HepG2 (cell line): ENCODE measurements around the gene TXNRD2. TPM values are rescaled to one million over a fixed set of nuclear protein-coding genes. Genes with fewer than 3 reads are reported as not detected.

Experiments
- ATAC-seq: fragments of 200-7000 bp; cut with Tn5 transposase; 3 replicates; pipeline ENCODE4 v1.9.1; 2020; ENCODE audit warnings: mild to moderate bottlenecking, moderate library complexity
- BruUV-seq: library from RNA; stranded (reverse); fragments of 400-500 nt; replicated peaks from 2 replicates; lab custom pipeline; 2021; lab: Mats Ljungman, UMichigan
- CTCF ChIA-PET: fragments of 300-600 bp; formaldehyde crosslinking; extraction: SDS; loops from one replicate; lab custom pipeline; 2021; ENCODE audit warnings: low total read pairs, inconsistent platforms, low intra/inter-chr PET ratio; lab: Yijun Ruan, JAX
- POLR2A ChIA-PET: fragments of 350-600 bp; sonication (Branson Sonifier 250); formaldehyde crosslinking; loops from one replicate; lab custom pipeline; 2020; ENCODE audit warnings: antibody characterized with exemption, inconsistent platforms; lab: Yijun Ruan, JAX
- DNase-seq: peaks from one replicate; pipeline ENCODE4 v3.0.0-alpha.2; 2015; ENCODE audit warnings: low spot score
- FAIRE-seq: peaks from 3 replicates; lab custom pipeline; 2011; peaks lifted over from hg19 to GRCh38; lab: Jason Lieb, UNC
- H2AFZ ChIP-seq: one replicate; pipeline ENCODE4 v1.6.1; 2011; ENCODE audit warnings: low read length, inconsistent platforms
- H3K27ac ChIP-seq: fragments of 300-600 bp; 3 replicates; pipeline ENCODE4 v1.8.0; 2011; ENCODE audit warnings: mixed run types, mild to moderate bottlenecking, mixed read lengths, low read length, inconsistent platforms; ENCODE audit not compliant: insufficient read depth; ENCODE audit errors: extremely low read length
- H3K27me3 ChIP-seq, 2 experiments: fragments of 200-600 bp in 1 of 2; 2 replicates in 1 of 2; 3 replicates in 1 of 2; pipeline versions ENCODE4 v1.6.0 to v1.8.0; 2011; ENCODE audit warnings: low read length in 2 of 2, mild to moderate bottlenecking in 2 of 2, moderate library complexity in 2 of 2, inconsistent platforms in 1 of 2; ENCODE audit not compliant: insufficient read depth in 2 of 2, control insufficient read depth in 1 of 2
- H3K36me3 ChIP-seq, 2 experiments: fragments of 200-600 bp in 1 of 2; replicated peaks in 1 of 2; 2 replicates in 1 of 2; 3 replicates in 1 of 2; pipeline versions ENCODE4 v1.5.1 to v1.8.0; 2011; ENCODE audit warnings: low read length in 2 of 2, inconsistent platforms in 1 of 2; ENCODE audit not compliant: insufficient read depth in 2 of 2, control insufficient read depth in 1 of 2
- H3K4me1 ChIP-seq: 2 replicates; pipeline ENCODE4 v1.5.1; 2012; ENCODE audit warnings: low read length, inconsistent platforms; ENCODE audit not compliant: insufficient read depth
- H3K4me2 ChIP-seq: 2 replicates; pipeline ENCODE4 v1.6.0; 2011; ENCODE audit warnings: low read depth, low read length, inconsistent platforms
- H3K4me3 ChIP-seq, 3 experiments: fragments of 200-600 bp in 1 of 3; sonication (generic), shearing (Covaris generic) in 1 of 3; replicated peaks in 1 of 3; 2 replicates each; pipeline ENCODE4 v1.5.1; 2011 to 2016; ENCODE audit warnings: low read length in 3 of 3, inconsistent platforms in 2 of 3, low read depth in 2 of 3, mild to moderate bottlenecking in 2 of 3, control low read depth in 1 of 3, mixed read lengths in 1 of 3; ENCODE audit not compliant: insufficient read depth in 1 of 3
- H3K79me2 ChIP-seq: one replicate; pipeline ENCODE4 v1.6.1; 2011; ENCODE audit warnings: low read length, inconsistent platforms; ENCODE audit not compliant: insufficient read depth
- H3K9ac ChIP-seq: 2 replicates; pipeline ENCODE4 v1.6.0; 2011; ENCODE audit warnings: mild to moderate bottlenecking, low read depth, low read length, inconsistent platforms; ENCODE audit not compliant: insufficient read depth
- H3K9me3 ChIP-seq: 2 replicates; pipeline ENCODE4 v1.5.1; 2012; ENCODE audit warnings: mild to moderate bottlenecking, low read length
- H4K20me1 ChIP-seq: 2 replicates; pipeline ENCODE4 v1.6.0; 2011; ENCODE audit warnings: inconsistent platforms, mild to moderate bottlenecking, low read length, moderate library complexity; ENCODE audit not compliant: insufficient read depth
- AGO2 ChIP-seq: fragments of 200-400 bp; formaldehyde crosslinking; optimal IDR thresholded peaks from 2 replicates; pipeline ENCODE3; 2017; ENCODE audit warnings: mild to moderate bottlenecking, low read depth, low read length, moderate library complexity
- IRF2 ChIP-seq: IDR thresholded peaks from 2 replicates; pipeline ENCODE4 v1.6.1; 2018; ENCODE audit warnings: missing genetic modification reagents, missing compliant biosample characterization
- MBNL3 ChIP-seq: fragments of 250-450 bp; sonication (Bioruptor Pico); conservative IDR thresholded peaks from 2 replicates; pipeline ENCODE4 v1.8.0; 2022; ENCODE audit warnings: mild to moderate bottlenecking, inconsistent platforms
- PLSCR1 ChIP-seq: sonication (generic); formaldehyde crosslinking; IDR thresholded peaks from 2 replicates; pipeline ENCODE4 v1.5.0; 2020; ENCODE audit warnings: missing genetic modification reagents, mild to moderate bottlenecking, borderline replicate concordance
- RBFOX2 ChIP-seq: fragments of 200-400 bp; formaldehyde crosslinking; IDR thresholded peaks from 2 replicates; pipeline ENCODE4 v1.6.1; 2017; ENCODE audit warnings: low read depth, mild to moderate bottlenecking, low read length
- RXRA ChIP-seq: sonication (generic); formaldehyde crosslinking; IDR thresholded peaks from 2 replicates; pipeline ENCODE4 v1.5.1; 2020; ENCODE audit warnings: missing genetic modification reagents
- SIN3B ChIP-seq: fragments of 150-350 bp; IDR thresholded peaks from 2 replicates; pipeline ENCODE4 v1.6.1; 2014; ENCODE audit warnings: low read length
- ZC3H13 ChIP-seq: sonication (generic); formaldehyde crosslinking; IDR thresholded peaks from 2 replicates; pipeline ENCODE4 v1.8.1; 2023; ENCODE audit warnings: mild to moderate bottlenecking, missing genetic modification reagents, moderate library complexity
- ZFP91 ChIP-seq: sonication (generic); formaldehyde crosslinking; IDR thresholded peaks from 2 replicates; pipeline ENCODE4 v1.9.0; 2022; ENCODE audit warnings: missing genetic modification reagents, mild to moderate bottlenecking, borderline replicate concordance
- ZNF281 ChIP-seq: sonication (generic); formaldehyde crosslinking; IDR thresholded peaks from 2 replicates; pipeline ENCODE4 v1.4.0; 2020; ENCODE audit warnings: missing genetic modification reagents, borderline replicate concordance
- ZNF687 ChIP-seq: sonication (generic); formaldehyde crosslinking; IDR thresholded peaks from 2 replicates; pipeline ENCODE4 v1.5.1; 2020; ENCODE audit warnings: mild to moderate bottlenecking, missing genetic modification reagents, moderate library complexity
- ZNF839 ChIP-seq: sonication (generic); formaldehyde crosslinking; IDR thresholded peaks from 2 replicates; pipeline ENCODE4 v1.4.0; 2020; ENCODE audit warnings: missing genetic modification reagents, mild to moderate bottlenecking, borderline replicate concordance
- ZSCAN9 ChIP-seq: IDR thresholded peaks from 2 replicates; pipeline ENCODE4 v1.6.1; 2016; ENCODE audit warnings: borderline replicate concordance
- WGBS: methylation state at CpG from one replicate; pipeline ENCODE4 v1.1.6; 2017; ENCODE audit warnings: low lambda C conversion rate; 5-methylcytosine and 5-hydroxymethylcytosine counted together
- in situ Hi-C: cut with HindIII; loops from 2 replicates; pipeline ENCODE4 v1.10.0; 2017; ENCODE audit warnings: low pct_unique_long_range_greater_than_20kb; ENCODE audit not compliant: extremely low pct_ligation_motif_present
- intact Hi-C: fragments of 100-400 bp; cut with micrococcal nuclease; formaldehyde crosslinking; loops from one replicate; pipeline ENCODE4 v1.10.0; 2022; ENCODE audit not compliant: unreplicated experiment
- polyA plus RNA-seq, 8 experiments: library from polyadenylated mRNA; depleted of rRNA in 3 of 8; stranded (reverse) in 7 of 8; unstranded in 1 of 8; fragments of >200 nt; fragmentation: Illumina TruSeq in 4 of 8; extraction: Trizol in 4 of 8; gene quantifications; 2 replicates each; pipeline versions ENCODE4 v1.2.1 to v1.2.3, GENCODE V29; 2011 to 2016; ENCODE audit warnings: low read depth in 4 of 8, missing spikeins in 1 of 8, mixed read lengths in 1 of 8; ENCODE audit not compliant: insufficient read depth in 1 of 8
- total RNA-seq, 5 experiments: library from RNA; depleted of rRNA; stranded (reverse); fragments of >200 nt; fragmentation: Illumina TruSeq; extraction: Trizol; gene quantifications; 2 replicates each; pipeline ENCODE4 v1.2.3, GENCODE V29; 2016; ENCODE audit warnings: low read depth in 1 of 5

TXNRD2 gene
- total and polyA plus RNA-seq, 2 of the 13 experiments (the other 11 are each of a cell fraction or from before 2014, with no cell fraction given): 17.5 to 18.6 TPM

- DNase-seq (no peak), ATAC-seq (peak; percentile 4; the same call in 1 of the 3 replicates), FAIRE-seq (no peak)
- Histone ChIP-seq H3K4me3 (no peak overlapping the region), H3K9ac (no peak overlapping the region), H3K9me3 (no peaks in the 10 kb centered on the region), H3K36me3 (peaks cover 6 to 26% of the 10 kb centered on the region in 2 experiments), H3K79me2 (peaks cover 28% of the 10 kb centered on the region), H3K4me2 (no peak overlapping the region), H4K20me1 (peaks cover 7% of the 10 kb centered on the region), H2AFZ (no peak overlapping the region), H3K4me1 (peaks cover 47% of the 10 kb centered on the region), H3K27me3 (no peaks in the 10 kb centered on the region; a peak in 1 of 5 replicates), H3K27ac (no peak overlapping the region)
- no TSS peak for BruUV-seq
- POLR2A ChIA-PET: no interaction called here
- CTCF ChIA-PET: no interaction called here
- 82% methylated on average over 5 of the region's 7 CpGs for WGBS
- intact Hi-C loops (no loop called here), in situ Hi-C loops (no loop called here)
- TF ChIP-seq AGO2: peak; percentile 52
- peak; percentile 48 for TF ChIP-seq ZNF687 (CRISPR knock-in tag)
- no peak for TF ChIP-seq SIN3B
- peak; percentile 37; the same call in 1 of the 2 replicates for TF ChIP-seq ZFP91 (CRISPR knock-in tag)
- TF ChIP-seq PLSCR1: no peak
- TF ChIP-seq MBNL3 (CRISPR knock-in tag): no peak
- TF ChIP-seq IRF2 (CRISPR knock-in tag): no peak
- TF ChIP-seq RXRA (CRISPR knock-in tag): 0 out of 2 replicates have a peak, but pooled peaks have one; percentile 33
- peak; percentile 64; the same call in 1 of the 2 replicates for TF ChIP-seq ZNF281 (CRISPR knock-in tag)
- TF ChIP-seq RBFOX2: peak; percentile 23; the same call in 1 of the 2 replicates
- TF ChIP-seq ZNF839: no peak
- TF ChIP-seq ZC3H13 (CRISPR knock-in tag): peak; percentile 78; the same call in 1 of the 2 replicates
- no peak for TF ChIP-seq ZSCAN9 (CRISPR knock-in tag)
These were observed 93.1 kb downstream of the TXNRD2 start for GRCh38 chr22:19848298-19849224.
